Measurements from ENCODE around the gene MDM1. TPM values are rescaled to one million over a fixed set of nuclear protein-coding genes. Genes with fewer than 3 reads are reported as not detected.

Gene MDM1, protein sequence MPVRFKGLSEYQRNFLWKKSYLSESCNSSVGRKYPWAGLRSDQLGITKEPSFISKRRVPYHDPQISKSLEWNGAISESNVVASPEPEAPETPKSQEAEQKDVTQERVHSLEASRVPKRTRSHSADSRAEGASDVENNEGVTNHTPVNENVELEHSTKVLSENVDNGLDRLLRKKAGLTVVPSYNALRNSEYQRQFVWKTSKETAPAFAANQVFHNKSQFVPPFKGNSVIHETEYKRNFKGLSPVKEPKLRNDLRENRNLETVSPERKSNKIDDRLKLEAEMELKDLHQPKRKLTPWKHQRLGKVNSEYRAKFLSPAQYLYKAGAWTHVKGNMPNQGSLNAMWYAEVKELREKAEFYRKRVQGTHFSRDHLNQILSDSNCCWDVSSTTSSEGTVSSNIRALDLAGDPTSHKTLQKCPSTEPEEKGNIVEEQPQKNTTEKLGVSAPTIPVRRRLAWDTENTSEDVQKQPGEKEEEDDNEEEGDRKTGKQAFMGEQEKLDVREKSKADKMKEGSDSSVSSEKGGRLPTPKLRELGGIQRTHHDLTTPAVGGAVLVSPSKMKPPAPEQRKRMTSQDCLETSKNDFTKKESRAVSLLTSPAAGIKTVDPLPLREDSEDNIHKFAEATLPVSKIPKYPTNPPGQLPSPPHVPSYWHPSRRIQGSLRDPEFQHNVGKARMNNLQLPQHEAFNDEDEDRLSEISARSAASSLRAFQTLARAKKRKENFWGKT
- 30.9 TPM for total RNA-seq (2013)
- polyA plus RNA-seq (10 to 100 TPM in 2 of 3 donors, 1 to 10 TPM in 1; 6.7 to 10.9 (median 10.3) TPM), polyA minus RNA-seq (3.5 and 7.4 TPM in 2 replicates), total RNA-seq (5.2 to 63.0 (median 27.1) reads per million in 11 experiments)

DNA sequence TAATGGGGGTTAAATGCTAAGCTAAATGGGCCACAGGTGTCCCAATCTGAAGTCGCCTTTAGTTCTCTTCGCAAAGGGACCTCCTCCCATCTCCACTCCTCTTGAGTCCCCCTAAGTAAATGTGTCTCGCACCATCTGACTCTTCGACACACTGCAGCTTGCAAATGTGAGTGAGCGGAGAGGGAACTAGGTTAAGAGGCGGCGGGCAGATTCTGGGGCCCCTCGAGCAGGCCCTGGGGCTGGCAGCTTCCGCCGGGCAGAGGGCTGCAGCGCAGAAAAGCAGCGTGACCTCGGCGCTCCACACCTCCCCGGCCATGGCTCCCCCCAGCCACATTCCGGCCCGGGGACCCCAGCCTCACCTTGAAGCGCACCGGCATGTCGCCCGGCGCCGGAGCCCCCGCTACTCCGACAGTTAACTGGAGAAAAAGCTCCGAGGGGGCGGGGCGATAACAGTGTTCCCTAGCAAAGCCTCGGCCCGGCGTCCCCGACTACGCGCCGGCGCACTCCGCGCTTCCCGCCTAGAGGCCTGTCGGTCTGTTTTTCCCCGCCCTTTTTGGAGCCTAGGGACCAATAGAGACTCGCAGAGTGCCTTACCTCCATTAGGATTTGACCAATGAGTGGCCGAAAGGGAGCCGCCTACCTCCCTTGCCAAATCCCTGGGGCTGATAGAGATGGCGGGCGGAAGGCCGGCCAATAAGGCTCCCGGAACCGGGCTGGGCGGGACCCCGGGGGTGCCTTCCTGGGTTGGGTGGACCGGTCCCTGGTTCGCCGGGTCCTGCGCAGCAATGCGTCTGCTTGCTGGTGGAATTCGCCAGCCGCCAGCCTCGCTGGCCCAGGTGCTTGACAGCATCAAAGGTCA lies at the start of gene MDM1:
TSS of gene MDM1 (minus strand) at position 494 of the 859 bp plus-strand sequence. CDS start at position 377, 117 bp downstream.
- Mint-ChIP-seq H3K9me3 (no peaks in the 10 kb centered on the region), H3K4me3 (peak within 1 kb of the TSS; percentile 82 to 93), H3K27me3 (ENCODE audit: low read depth in 3 of 3) (no peaks in the 10 kb centered on the region), H3K4me1 (peaks cover 42% of the 10 kb centered on the region), H3K36me3 (peaks cover 8% of the 10 kb centered on the region in 2 donors), H3K27ac (peak within 1 kb of the TSS; percentile 84 to 93 (median 88))
- peak within 1 kb of the TSS; percentile 58 to 75 for H3K27ac ChIP-seq (ENCODE audit: low read depth in 1 of 2, low read length in 2 of 2)
- 0% methylated on average over 54 of the region's 59 CpGs for WGBS (ENCODE audit: insufficient coverage)
- TF ChIP-seq, protein P1, sequence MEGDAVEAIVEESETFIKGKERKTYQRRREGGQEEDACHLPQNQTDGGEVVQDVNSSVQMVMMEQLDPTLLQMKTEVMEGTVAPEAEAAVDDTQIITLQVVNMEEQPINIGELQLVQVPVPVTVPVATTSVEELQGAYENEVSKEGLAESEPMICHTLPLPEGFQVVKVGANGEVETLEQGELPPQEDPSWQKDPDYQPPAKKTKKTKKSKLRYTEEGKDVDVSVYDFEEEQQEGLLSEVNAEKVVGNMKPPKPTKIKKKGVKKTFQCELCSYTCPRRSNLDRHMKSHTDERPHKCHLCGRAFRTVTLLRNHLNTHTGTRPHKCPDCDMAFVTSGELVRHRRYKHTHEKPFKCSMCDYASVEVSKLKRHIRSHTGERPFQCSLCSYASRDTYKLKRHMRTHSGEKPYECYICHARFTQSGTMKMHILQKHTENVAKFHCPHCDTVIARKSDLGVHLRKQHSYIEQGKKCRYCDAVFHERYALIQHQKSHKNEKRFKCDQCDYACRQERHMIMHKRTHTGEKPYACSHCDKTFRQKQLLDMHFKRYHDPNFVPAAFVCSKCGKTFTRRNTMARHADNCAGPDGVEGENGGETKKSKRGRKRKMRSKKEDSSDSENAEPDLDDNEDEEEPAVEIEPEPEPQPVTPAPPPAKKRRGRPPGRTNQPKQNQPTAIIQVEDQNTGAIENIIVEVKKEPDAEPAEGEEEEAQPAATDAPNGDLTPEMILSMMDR (IDR thresholded peaks at IDR 0.05), result no peak
- H4K20me1 ChIP-seq (ENCODE audit: insufficient read depth, low read length), result no peaks in the 10 kb centered on the region
- H3K27me3 ChIP-seq (ENCODE audit: control insufficient read depth in 2 of 2, insufficient read depth in 2 of 2, low read length in 2 of 2), result no peaks in the 10 kb centered on the region
- no peaks in the 10 kb centered on the region for H3K36me3 ChIP-seq (replicated peaks in 1 of 2; ENCODE audit: control insufficient read depth in 1 of 2, insufficient read depth in 2 of 2, low read length in 2 of 2)
- intact Hi-C loops (cut with micrococcal nuclease), result loop anchor here (5.0 kb wide), 1 partner anchor 280 kb away; the partner anchor contains the start of gene RAP1B (in 2 of the 2)
- peak within 1 kb of the TSS; percentile 95 for H2AFZ ChIP-seq (ENCODE audit: insufficient read depth, low read depth, low read length, poor library complexity, severe bottlenecking)
- H3K9ac ChIP-seq (ENCODE audit: insufficient read depth, low read length, poor library complexity, severe bottlenecking), result peak within 1 kb of the TSS; percentile 65
- DNase-seq, result peak; percentile 96 to 99 (median 96)
- peak within 1 kb of the TSS; percentile 80 for H3K4me2 ChIP-seq (replicated peaks; ENCODE audit: extremely low read depth, low read length, poor library complexity, severe bottlenecking)
- no peaks in the 10 kb centered on the region for H3K9me3 ChIP-seq (replicated peaks in 1 of 2; ENCODE audit: control insufficient read depth in 1 of 2, insufficient read depth in 1 of 2, low read length in 2 of 2)
- H3K79me2 ChIP-seq (ENCODE audit: insufficient read depth, low read length), result peaks cover 15% of the 10 kb centered on the region
- peak within 1 kb of the TSS; percentile 62 to 82 (median 78) for H3K4me3 ChIP-seq (replicated peaks in 1 of 3; ENCODE audit: low read depth in 2 of 3, low read length in 3 of 3)
- H3K4me1 ChIP-seq (ENCODE audit: control insufficient read depth in 1 of 2, insufficient read depth in 2 of 2, low read length in 2 of 2), result peaks cover 23 to 26% of the 10 kb centered on the region in 2 donors

Measured in CD14-positive monocyte (primary cell).